H1 (cell line): ENCODE data around the gene EXT2. TPM values are rescaled to one million over a fixed set of nuclear protein-coding genes. Genes with fewer than 3 reads are reported as not detected.

Experiments
- BRCA1 ChIP-seq: IDR thresholded peaks from 2 replicates; pipeline ENCODE4 v1.6.1; 2012; ENCODE audit warnings: low read depth, low read length, improper control_type of control experiment
- JUND ChIP-seq: IDR thresholded peaks from 2 replicates; pipeline ENCODE4 v1.6.1; 2011; ENCODE audit warnings: mild to moderate bottlenecking, improper control_type of control experiment, low read length
- KDM1A ChIP-seq: fragments of 200-600, 300-600 bp; sonication (generic); IDR thresholded peaks from 2 replicates; pipeline ENCODE4 v1.7.1; 2016; ENCODE audit warnings: mild to moderate bottlenecking, low read length, borderline replicate concordance
- RAD21 ChIP-seq, 2 experiments: IDR thresholded peaks in 1 of 2; conservative IDR thresholded peaks in 1 of 2; 2 replicates each; pipeline ENCODE4 v1.6.1; 2011; ENCODE audit warnings: low read depth in 2 of 2, low read length in 2 of 2, improper control_type of control experiment in 1 of 2, inconsistent platforms in 1 of 2, mild to moderate bottlenecking in 1 of 2, moderate library complexity in 1 of 2
- SRF ChIP-seq: IDR thresholded peaks from 2 replicates; pipeline ENCODE4 v1.6.1; 2011; ENCODE audit warnings: mild to moderate bottlenecking, low read depth, low read length, moderate library complexity
- USF2 ChIP-seq: IDR thresholded peaks from 2 replicates; pipeline ENCODE4 v1.6.1; 2011; ENCODE audit warnings: low read length, improper control_type of control experiment
- YY1 ChIP-seq: IDR thresholded peaks from 2 replicates; pipeline ENCODE4 v1.6.1; 2011; ENCODE audit warnings: low read depth, mild to moderate bottlenecking, low read length
- polyA plus RNA-seq, 7 experiments: library from polyadenylated mRNA; depleted of rRNA in 3 of 7; stranded (reverse) in 5 of 7; unstranded in 2 of 7; fragments of >200 nt in 5 of 7; fragments of 200-250 nt in 2 of 7; gene quantifications; 1 replicate in 5 of 7; 2 replicates in 1 of 7; 4 replicates in 1 of 7; pipeline versions ENCODE4 v1.2.1 to v1.2.3, GENCODE V29; 2011 to 2013; ENCODE audit warnings: missing spikeins in 2 of 7, mixed read lengths in 2 of 7
- total RNA-seq: library from RNA; stranded (reverse); fragmentation: NEBNext Ultra II Directional; extraction: Animal tissue kit (Norgen Biotek cat#: 25700); gene quantifications from 2 replicates; pipeline ENCODE4 v1.2.1, GENCODE V29; 2021

EXT2 gene
- total and polyA plus RNA-seq, 2 of the 8 experiments (the other 6 are each of a cell fraction or from before 2014, with no cell fraction given), result 29.8 to 42.8 TPM

- TF ChIP-seq BRCA1 (no peak), YY1 (no peak), RAD21 (IDR thresholded peaks at IDR 0.05 in 1 of 2, conservative IDR thresholded peaks at IDR 0.05 in 1 of 2; ENCODE audit: low read depth in 2 of 2, low read length in 2 of 2) (no peak), KDM1A (no peak), SRF (no peak), USF2 (no peak), JUND (no peak)
These were observed 108.0 kb downstream of the EXT2 start (continued) for GRCh38 chr11:44203270-44204043.
